BE2C (cell line): ENCODE results near the gene SLC35F3.

Source experiments
- DNase-seq: peaks from one replicate; pipeline ENCODE4 v3.0.0-alpha.2; 2020
- H3K27me3 ChIP-seq: fragments of 250-450 bp; sonication (Bioruptor Pico); 2 replicates; pipeline ENCODE4 v1.5.1; 2020; ENCODE audit warnings: mild to moderate bottlenecking
- H3K36me3 ChIP-seq: fragments of 250-450 bp; sonication (Bioruptor Pico); 2 replicates; pipeline ENCODE4 v1.5.1; 2020; ENCODE audit warnings: mild to moderate bottlenecking
- H3K4me1 ChIP-seq: fragments of 250-450 bp; sonication (Bioruptor Pico); 2 replicates; pipeline ENCODE4 v1.5.1; 2020
- H3K4me3 ChIP-seq: 2 replicates; pipeline ENCODE4 v1.5.1; 2011; ENCODE audit warnings: low read depth, low read length
- H3K9me3 ChIP-seq: fragments of 250-450 bp; sonication (Bioruptor Pico); 2 replicates; pipeline ENCODE4 v1.5.1; 2020
- TF ChIP-seq, protein P1 (sequence below): IDR thresholded peaks from 2 replicates; pipeline ENCODE4 v1.5.1; 2012; ENCODE audit warnings: mild to moderate bottlenecking, low read depth, low read length

SLC35F3 gene

GRCh38 chr1:233946724-233947123 is 42.2 kb downstream of the SLC35F3 start:
- no peak overlapping the region for H3K4me3 ChIP-seq
- H3K9me3 ChIP-seq: no peaks in the 10 kb centered on the region
- peaks cover 7% of the 10 kb centered on the region; the same call in 1 of the 2 replicates for H3K27me3 ChIP-seq
- TF ChIP-seq, protein P1, sequence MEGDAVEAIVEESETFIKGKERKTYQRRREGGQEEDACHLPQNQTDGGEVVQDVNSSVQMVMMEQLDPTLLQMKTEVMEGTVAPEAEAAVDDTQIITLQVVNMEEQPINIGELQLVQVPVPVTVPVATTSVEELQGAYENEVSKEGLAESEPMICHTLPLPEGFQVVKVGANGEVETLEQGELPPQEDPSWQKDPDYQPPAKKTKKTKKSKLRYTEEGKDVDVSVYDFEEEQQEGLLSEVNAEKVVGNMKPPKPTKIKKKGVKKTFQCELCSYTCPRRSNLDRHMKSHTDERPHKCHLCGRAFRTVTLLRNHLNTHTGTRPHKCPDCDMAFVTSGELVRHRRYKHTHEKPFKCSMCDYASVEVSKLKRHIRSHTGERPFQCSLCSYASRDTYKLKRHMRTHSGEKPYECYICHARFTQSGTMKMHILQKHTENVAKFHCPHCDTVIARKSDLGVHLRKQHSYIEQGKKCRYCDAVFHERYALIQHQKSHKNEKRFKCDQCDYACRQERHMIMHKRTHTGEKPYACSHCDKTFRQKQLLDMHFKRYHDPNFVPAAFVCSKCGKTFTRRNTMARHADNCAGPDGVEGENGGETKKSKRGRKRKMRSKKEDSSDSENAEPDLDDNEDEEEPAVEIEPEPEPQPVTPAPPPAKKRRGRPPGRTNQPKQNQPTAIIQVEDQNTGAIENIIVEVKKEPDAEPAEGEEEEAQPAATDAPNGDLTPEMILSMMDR: no peak
- no peak for DNase-seq
- no peaks in the 10 kb centered on the region for H3K4me1 ChIP-seq
- no peaks in the 10 kb centered on the region for H3K36me3 ChIP-seq

DNA sequence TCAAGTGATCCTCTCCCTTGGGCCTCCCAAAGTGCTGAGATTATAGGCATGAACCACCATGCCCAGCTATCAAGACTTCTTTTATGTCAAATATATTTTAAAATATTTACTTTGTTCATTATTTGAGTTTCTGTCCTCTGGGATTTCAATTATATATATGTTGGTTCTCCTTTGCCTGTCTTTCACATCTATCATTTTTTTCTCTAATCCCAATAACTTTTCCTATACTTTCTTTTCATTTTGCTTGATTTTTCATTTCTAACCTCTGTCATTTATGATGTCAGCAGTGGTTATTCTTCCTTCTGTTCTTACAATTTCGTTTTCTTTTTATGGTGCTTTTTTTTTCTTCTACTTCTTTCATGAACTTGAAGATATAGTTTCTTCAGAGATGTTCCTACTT is 47.3 kb downstream of the SLC35F3 start:
- Histone ChIP-seq H3K4me1 (no peaks in the 10 kb centered on the region), H3K36me3 (no peaks in the 10 kb centered on the region), H3K4me3 (no peak overlapping the region), H3K9me3 (peaks cover 4% of the 10 kb centered on the region; the same call in 1 of the 2 replicates), H3K27me3 (peaks cover 7% of the 10 kb centered on the region; the same call in 1 of the 2 replicates)
- no peak for DNase-seq
- TF ChIP-seq, protein P1: no peak

GRCh38 chr1:233957691-233958090 is 53.2 kb downstream of the SLC35F3 start:
- H3K36me3 ChIP-seq: no peaks in the 10 kb centered on the region
- TF ChIP-seq, protein P1: no peak
- no peaks in the 10 kb centered on the region for H3K9me3 ChIP-seq
- no peak for DNase-seq
- H3K4me1 ChIP-seq: no peaks in the 10 kb centered on the region
- H3K27me3 ChIP-seq: no peaks in the 10 kb centered on the region
- H3K4me3 ChIP-seq: no peak overlapping the region

GRCh38 chr1:233959102-233959501 is 54.6 kb downstream of the SLC35F3 start:
- Histone ChIP-seq H3K9me3 (no peaks in the 10 kb centered on the region), H3K4me1 (no peaks in the 10 kb centered on the region), H3K36me3 (no peaks in the 10 kb centered on the region), H3K4me3 (no peak overlapping the region), H3K27me3 (no peaks in the 10 kb centered on the region)
- DNase-seq: no peak
- TF ChIP-seq, protein P1: no peak

GRCh38 chr1:233959971-233960370 is 55.5 kb downstream of the SLC35F3 start:
- TF ChIP-seq, protein P1: no peak
- no peaks in the 10 kb centered on the region for H3K4me1 ChIP-seq
- no peaks in the 10 kb centered on the region for H3K36me3 ChIP-seq
- no peaks in the 10 kb centered on the region for H3K9me3 ChIP-seq
- no peaks in the 10 kb centered on the region for H3K27me3 ChIP-seq
- H3K4me3 ChIP-seq: no peak overlapping the region
- DNase-seq: no peak

GRCh38 chr1:233960386-233960785 is 55.9 kb downstream of the SLC35F3 start:
- H3K36me3 ChIP-seq: no peaks in the 10 kb centered on the region
- no peak for DNase-seq
- no peaks in the 10 kb centered on the region for H3K27me3 ChIP-seq
- H3K9me3 ChIP-seq: no peaks in the 10 kb centered on the region
- no peaks in the 10 kb centered on the region for H3K4me1 ChIP-seq
- H3K4me3 ChIP-seq: no peak overlapping the region
- TF ChIP-seq, protein P1: no peak
